Mesenchymal stem cell (in vitro differentiated cells and primary cell): Measurements from ENCODE around the gene MICAL2.
A peak's percentile ranks its signal among the peaks of the same experiment; 100 is the strongest.

Experiments
- DNase-seq: peaks from one replicate; pipeline ENCODE4 v3.0.0-alpha.2; 2013
- H2AFZ ChIP-seq: one replicate; pipeline ENCODE4 v1.6.1; 2013; ENCODE audit warnings: low read depth, mild to moderate bottlenecking, control low read depth, inconsistent platforms, low read length, moderate library complexity
- H2AK5ac ChIP-seq: 2 replicates; pipeline ENCODE4 v1.6.1; 2013; ENCODE audit warnings: low read length, moderate library complexity, mild to moderate bottlenecking, inconsistent platforms; ENCODE audit not compliant: severe bottlenecking
- H2BK120ac ChIP-seq: one replicate; pipeline ENCODE4 v1.6.1; 2013; ENCODE audit warnings: low read depth, mild to moderate bottlenecking, inconsistent platforms, low read length, moderate library complexity
- H2BK12ac ChIP-seq, 2 experiments: one replicate each; pipeline ENCODE4 v1.6.1; 2013; ENCODE audit warnings: inconsistent platforms in 2 of 2, low read length in 2 of 2, mild to moderate bottlenecking in 2 of 2, moderate library complexity in 2 of 2, control low read depth in 1 of 2
- H2BK15ac ChIP-seq: one replicate; pipeline ENCODE4 v1.6.1; 2013; ENCODE audit warnings: mild to moderate bottlenecking, low read depth, inconsistent platforms; ENCODE audit not compliant: poor library complexity, severe bottlenecking
- H2BK5ac ChIP-seq: 2 replicates; pipeline ENCODE4 v1.6.1; 2013; ENCODE audit warnings: low read depth, mild to moderate bottlenecking, low read length, control low read depth, inconsistent platforms; ENCODE audit not compliant: poor library complexity, severe bottlenecking
- H3K14ac ChIP-seq, 2 experiments: one replicate each; pipeline ENCODE4 v1.6.1; 2013; ENCODE audit warnings: inconsistent platforms in 2 of 2, low read length in 2 of 2, control low read depth in 1 of 2, mild to moderate bottlenecking in 1 of 2, moderate library complexity in 1 of 2
- H3K18ac ChIP-seq, 2 experiments: one replicate each; pipeline ENCODE4 v1.6.1; 2013; ENCODE audit warnings: inconsistent platforms in 2 of 2, low read length in 2 of 2, control low read depth in 1 of 2, low read depth in 1 of 2, mild to moderate bottlenecking in 1 of 2
- H3K23ac ChIP-seq, 2 experiments: one replicate each; pipeline ENCODE4 v1.6.1; 2013; ENCODE audit warnings: inconsistent platforms in 2 of 2, low read length in 2 of 2, mild to moderate bottlenecking in 2 of 2, moderate library complexity in 2 of 2, control low read depth in 1 of 2
- H3K27ac ChIP-seq: 2 replicates; pipeline ENCODE4 v1.5.1; 2013; ENCODE audit warnings: mild to moderate bottlenecking, moderate library complexity, low read length, control low read depth, inconsistent platforms; ENCODE audit not compliant: poor library complexity, severe bottlenecking
- H3K27me3 ChIP-seq, 2 experiments: 2 replicates each; pipeline versions ENCODE4 v1.6.1 to v1.7.0; 2013; ENCODE audit warnings: low read length in 2 of 2, mild to moderate bottlenecking in 2 of 2, moderate library complexity in 2 of 2, control low read depth in 1 of 2, inconsistent platforms in 1 of 2; ENCODE audit not compliant: control insufficient read depth in 1 of 2, insufficient read depth in 1 of 2
- H3K36me3 ChIP-seq, 2 experiments: 2 replicates each; pipeline versions ENCODE4 v1.6.1 to v1.7.0; 2013; ENCODE audit warnings: low read length in 2 of 2, control low read depth in 1 of 2, inconsistent platforms in 1 of 2, low read depth in 1 of 2, mild to moderate bottlenecking in 1 of 2; ENCODE audit not compliant: insufficient read depth in 2 of 2, control insufficient read depth in 1 of 2
- H3K4ac ChIP-seq, 2 experiments: one replicate each; pipeline ENCODE4 v1.6.1; 2013; ENCODE audit warnings: inconsistent platforms in 2 of 2, low read length in 2 of 2, mild to moderate bottlenecking in 2 of 2, moderate library complexity in 2 of 2, control low read depth in 1 of 2, low read depth in 1 of 2
- H3K4me1 ChIP-seq: 2 replicates; pipeline ENCODE4 v1.6.1; 2013; ENCODE audit warnings: low read depth, low read length, control low read depth; ENCODE audit not compliant: control insufficient read depth, insufficient read depth
- H3K4me2 ChIP-seq: 2 replicates; pipeline ENCODE4 v1.6.1; 2013; ENCODE audit warnings: low read length, mild to moderate bottlenecking, inconsistent platforms; ENCODE audit not compliant: poor library complexity, severe bottlenecking
- H3K4me3 ChIP-seq, 2 experiments: 2 replicates each; pipeline versions ENCODE4 v1.5.1 to v1.7.0; 2013; ENCODE audit warnings: low read length in 2 of 2, mild to moderate bottlenecking in 2 of 2, control low read depth in 1 of 2, low read depth in 1 of 2; ENCODE audit not compliant: insufficient read depth in 1 of 2
- H3K79me1 ChIP-seq: replicated peaks from 2 replicates; pipeline ENCODE4 v1.6.1; 2013; ENCODE audit warnings: mild to moderate bottlenecking, control low read depth, low read length, inconsistent platforms; ENCODE audit not compliant: poor library complexity, severe bottlenecking
- H3K9ac ChIP-seq: 2 replicates; pipeline ENCODE4 v1.7.0; 2013; ENCODE audit warnings: mild to moderate bottlenecking, low read length, moderate library complexity
- H3K9me3 ChIP-seq: 2 replicates; pipeline ENCODE4 v1.7.0; 2013; ENCODE audit warnings: mild to moderate bottlenecking, low read length; ENCODE audit not compliant: control insufficient read depth
- H4K8ac ChIP-seq: one replicate; pipeline ENCODE4 v1.6.1; 2013; ENCODE audit warnings: inconsistent platforms, mild to moderate bottlenecking, low read length, moderate library complexity
- H4K91ac ChIP-seq: one replicate; pipeline ENCODE4 v1.6.1; 2013; ENCODE audit warnings: mild to moderate bottlenecking, low read length, inconsistent platforms
- WGBS: methylation state at CpG from one replicate; pipeline ENCODE4 v1.1.7; 2013; ENCODE audit warnings: mixed read lengths; 5-methylcytosine and 5-hydroxymethylcytosine counted together

MICAL2 gene

DNA sequence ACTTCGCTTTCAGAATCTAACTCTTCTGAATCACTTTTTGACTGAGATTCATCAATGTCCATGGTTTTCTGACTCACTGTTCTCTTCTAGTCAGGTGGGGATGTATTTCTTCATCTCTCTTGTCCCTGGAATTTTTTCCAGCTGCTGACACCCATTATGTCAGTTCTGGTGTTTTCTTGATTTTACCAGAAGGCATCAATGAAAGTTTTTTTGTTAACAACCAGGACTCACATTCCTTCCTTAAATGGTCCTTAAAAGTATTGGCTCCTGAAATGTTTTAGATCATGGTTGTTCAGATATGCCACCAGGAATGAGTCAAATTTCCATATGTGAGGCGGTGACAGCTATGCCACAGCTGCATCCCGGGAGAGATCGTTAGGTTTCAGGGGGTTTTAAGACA is 12.9 kb downstream of the MICAL2 start:
- H3K4ac ChIP-seq = peak overlapping the region in 1 of 2 experiments; percentile 22
- 55% methylated on average over 3 of the region's 4 CpGs for WGBS
- no peak overlapping the region for H2AK5ac ChIP-seq
- no peaks in the 10 kb centered on the region for H3K27me3 ChIP-seq
- H2BK120ac ChIP-seq = no peak overlapping the region
- H4K8ac ChIP-seq = no peak overlapping the region
- H2AFZ ChIP-seq = no peak overlapping the region
- no peak overlapping the region for H3K23ac ChIP-seq
- H3K4me1 ChIP-seq = peaks cover 26% of the 10 kb centered on the region
- no peaks in the 10 kb centered on the region for H3K9me3 ChIP-seq
- H3K4me2 ChIP-seq = no peak overlapping the region
- no peak overlapping the region for H2BK15ac ChIP-seq
- H3K27ac ChIP-seq = no peak overlapping the region
- H3K4me3 ChIP-seq = no peak overlapping the region
- peaks cover 25% of the 10 kb centered on the region for H3K79me1 ChIP-seq
- H4K91ac ChIP-seq = no peak overlapping the region
- no peak overlapping the region for H3K14ac ChIP-seq
- peak overlapping the region; percentile 70 for H3K9ac ChIP-seq
- no peak overlapping the region for H2BK12ac ChIP-seq
- peaks cover 5 to 8% of the 10 kb centered on the region in 2 experiments for H3K36me3 ChIP-seq
- H3K18ac ChIP-seq = peak overlapping the region in 1 of 2 experiments; percentile 56
- H2BK5ac ChIP-seq = no peak overlapping the region
- DNase-seq = peak; percentile 85

DNA sequence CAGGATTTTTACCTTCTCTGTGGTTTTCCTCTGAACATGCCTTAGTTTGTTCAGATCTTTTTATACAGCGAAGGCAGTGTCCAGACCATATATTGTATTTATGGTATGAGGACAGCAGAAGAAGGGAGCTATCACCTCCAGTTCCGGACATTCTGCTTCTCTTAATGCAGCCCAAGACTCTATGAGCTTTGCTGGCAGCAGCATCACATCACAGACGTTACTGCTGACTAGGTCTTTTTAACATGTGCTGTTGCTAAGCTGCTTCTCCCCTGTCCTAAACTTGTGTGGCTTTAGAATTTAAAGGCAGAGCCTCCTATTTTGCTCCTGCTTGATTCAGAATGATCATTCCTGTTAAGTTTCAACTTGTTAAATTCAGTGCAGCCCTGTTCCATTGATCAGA is 13.4 kb downstream of the MICAL2 start:
- no peak overlapping the region for H2BK15ac ChIP-seq
- peaks cover 22% of the 10 kb centered on the region for H3K79me1 ChIP-seq
- peak overlapping the region in 1 of 2 experiments; percentile 43 for H3K4ac ChIP-seq
- H4K8ac ChIP-seq = no peak overlapping the region
- no peak overlapping the region for H4K91ac ChIP-seq
- no peak overlapping the region for H2AFZ ChIP-seq
- peak; percentile 68 for DNase-seq
- H3K4me2 ChIP-seq = no peak overlapping the region
- H3K9ac ChIP-seq = peak overlapping the region; percentile 70
- peaks cover 26% of the 10 kb centered on the region for H3K4me1 ChIP-seq
- H3K27me3 ChIP-seq = no peaks in the 10 kb centered on the region
- H3K27ac ChIP-seq = no peak overlapping the region
- H3K9me3 ChIP-seq = no peaks in the 10 kb centered on the region
- H2BK5ac ChIP-seq = no peak overlapping the region
- no peak overlapping the region for H2AK5ac ChIP-seq
- WGBS = 63% methylated on average over 3 of the region's 3 CpGs
- H3K4me3 ChIP-seq = no peak overlapping the region
- peak overlapping the region; percentile 2 to 15 for H2BK12ac ChIP-seq
- no peak overlapping the region for H2BK120ac ChIP-seq
- H3K36me3 ChIP-seq = peaks cover 7 to 8% of the 10 kb centered on the region in 2 experiments
- H3K23ac ChIP-seq = no peak overlapping the region
- peak overlapping the region in 1 of 2 experiments; percentile 56 for H3K18ac ChIP-seq
- no peak overlapping the region for H3K14ac ChIP-seq

DNA sequence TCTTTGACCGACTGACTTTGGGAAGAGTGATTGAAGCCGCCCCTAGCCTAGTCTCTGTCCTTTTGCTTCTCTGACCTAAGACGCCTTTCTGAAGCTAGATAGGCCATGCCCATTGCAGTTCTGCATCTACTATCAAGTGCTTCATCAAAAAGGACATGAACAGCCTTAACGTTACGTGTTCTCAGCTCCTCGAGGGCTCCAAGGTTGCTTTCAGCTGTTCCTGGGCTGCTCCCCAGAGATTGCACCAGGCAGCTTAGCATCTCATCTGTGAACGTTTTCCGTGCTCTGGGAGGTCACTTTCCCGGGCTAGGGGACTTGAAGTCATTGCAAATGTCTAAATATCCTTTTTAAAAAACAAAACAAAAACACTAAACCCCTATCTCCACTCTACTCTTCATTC is 13.9 kb downstream of the MICAL2 start:
- 73% methylated on average over 9 of the region's 9 CpGs for WGBS
- H3K79me1 ChIP-seq = peaks cover 25% of the 10 kb centered on the region
- no peak overlapping the region for H2BK5ac ChIP-seq
- H3K9me3 ChIP-seq = no peaks in the 10 kb centered on the region
- H2BK12ac ChIP-seq = peak overlapping the region; percentile 2 to 92
- H3K27me3 ChIP-seq = no peaks in the 10 kb centered on the region
- no peak overlapping the region for H3K23ac ChIP-seq
- H2AFZ ChIP-seq = no peak overlapping the region
- peak overlapping the region; percentile 70 for H3K9ac ChIP-seq
- peak overlapping the region; percentile 1 to 92 for H3K4ac ChIP-seq
- peak overlapping the region; percentile 67 for H4K8ac ChIP-seq
- H3K4me3 ChIP-seq = no peak overlapping the region
- peak overlapping the region; percentile 49 to 84 for H3K18ac ChIP-seq
- H3K27ac ChIP-seq = no peak overlapping the region
- H3K4me1 ChIP-seq = peaks cover 23% of the 10 kb centered on the region
- H2BK15ac ChIP-seq = no peak overlapping the region
- peak overlapping the region; percentile 29 for H2BK120ac ChIP-seq
- peaks cover 7 to 8% of the 10 kb centered on the region in 2 experiments for H3K36me3 ChIP-seq
- peak overlapping the region; percentile 11 for H2AK5ac ChIP-seq
- no peak overlapping the region for H4K91ac ChIP-seq
- peak overlapping the region in 1 of 2 experiments; percentile 80 for H3K14ac ChIP-seq
- no peak overlapping the region for H3K4me2 ChIP-seq
- DNase-seq = no peak

DNA sequence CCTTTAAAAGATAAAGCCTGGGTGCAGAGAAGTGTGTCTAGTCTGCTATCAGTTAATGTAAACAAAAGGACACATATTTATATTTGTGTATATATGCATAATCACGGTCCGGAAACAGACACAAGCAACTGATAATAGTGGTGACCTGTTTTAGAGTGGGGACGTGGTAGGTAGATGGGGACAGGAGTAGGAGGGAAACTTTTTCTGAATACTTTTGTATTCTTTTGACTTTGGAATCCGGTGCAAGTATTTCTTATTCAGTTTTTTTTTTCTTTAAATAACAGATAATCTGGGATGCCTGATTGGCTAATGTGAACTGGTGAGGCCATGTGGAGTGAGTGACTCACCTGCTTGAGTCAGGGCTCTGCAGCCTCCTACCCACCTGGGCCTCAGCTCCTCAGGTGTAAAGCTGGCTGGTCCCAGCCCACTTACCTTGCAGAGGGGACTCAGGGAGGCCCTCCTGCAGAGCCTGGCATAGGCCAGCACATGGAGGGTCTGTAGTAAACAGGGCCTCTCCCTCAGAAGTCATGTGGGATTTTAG is 15.3 kb downstream of the MICAL2 start:
- peak overlapping the region; percentile 94 for H4K91ac ChIP-seq
- no peaks in the 10 kb centered on the region for H3K27me3 ChIP-seq
- DNase-seq = peak; percentile 84
- H2BK15ac ChIP-seq = peak overlapping the region; percentile 60
- H3K9me3 ChIP-seq = no peaks in the 10 kb centered on the region
- H4K8ac ChIP-seq = peak overlapping the region; percentile 20
- peak overlapping the region in 1 of 2 experiments; percentile 97 for H2BK12ac ChIP-seq
- H3K4me3 ChIP-seq = no peak overlapping the region
- H3K4me2 ChIP-seq = no peak overlapping the region
- peaks cover 24% of the 10 kb centered on the region for H3K79me1 ChIP-seq
- no peak overlapping the region for H2AFZ ChIP-seq
- no peak overlapping the region for H3K23ac ChIP-seq
- H3K4ac ChIP-seq = peak overlapping the region in 1 of 2 experiments; percentile 21
- peaks cover 8 to 16% of the 10 kb centered on the region in 2 experiments for H3K36me3 ChIP-seq
- H3K4me1 ChIP-seq = peaks cover 16% of the 10 kb centered on the region
- no peak overlapping the region for H2AK5ac ChIP-seq
- H3K9ac ChIP-seq = no peak overlapping the region
- H3K27ac ChIP-seq = no peak overlapping the region
- H2BK120ac ChIP-seq = peak overlapping the region; percentile 84
- H3K14ac ChIP-seq = peak overlapping the region in 1 of 2 experiments; percentile 12
- H2BK5ac ChIP-seq = no peak overlapping the region
- H3K18ac ChIP-seq = peak overlapping the region; percentile 65 to 79
- 12% methylated on average over 3 of the region's 4 CpGs for WGBS
